ENCODE data around the gene NOTUM. TPM values are rescaled to one million over a fixed set of nuclear protein-coding genes. Genes with fewer than 3 reads are reported as not detected.

The NOTUM gene
- polyA plus RNA-seq, 3 donors = not detected

DNA sequence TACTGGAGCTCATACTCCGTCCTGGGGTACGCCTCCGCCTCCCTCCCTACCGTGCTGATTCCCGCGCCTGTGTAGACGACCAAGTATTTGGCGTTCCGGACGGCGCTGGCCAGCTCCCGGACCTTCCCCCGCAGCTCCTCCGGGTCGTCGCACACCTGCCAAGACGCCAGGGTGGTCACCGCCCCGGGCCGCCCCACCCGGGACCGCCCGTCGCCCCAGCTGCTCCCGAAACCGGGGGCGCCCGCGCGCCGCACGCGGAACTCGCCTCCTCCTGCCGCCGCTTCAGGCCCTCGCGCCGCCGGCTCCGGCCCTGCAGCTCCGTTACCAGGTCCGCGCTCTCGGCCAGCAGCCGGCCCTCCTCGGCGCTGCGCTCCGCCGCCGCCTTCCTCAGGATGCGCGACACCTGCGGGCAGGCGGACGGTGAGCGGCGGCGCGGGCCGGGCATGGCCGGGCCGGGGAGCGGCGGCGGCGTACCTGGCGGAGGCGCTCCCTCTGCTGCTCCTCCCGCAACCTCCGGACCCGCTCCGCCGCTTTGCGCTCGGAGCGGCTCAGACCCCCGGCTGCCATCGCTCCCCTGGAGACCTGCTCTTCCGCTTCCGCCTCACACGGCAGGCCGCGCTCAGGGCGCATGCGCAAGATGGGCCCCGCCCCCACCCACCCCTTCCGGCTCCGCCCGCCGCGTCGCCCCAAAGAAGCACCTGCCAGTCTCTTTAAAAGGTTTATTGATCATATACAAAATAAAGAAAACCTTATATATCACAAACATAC lies 43.2 kb downstream of the NOTUM start, which contains the start of gene SIRT7:
TSS of gene SIRT7 (minus strand) at position 612 of the 768 bp plus-strand sequence. CDS start at position 567, 45 bp downstream.
- H3K9ac ChIP-seq (ENCODE audit: insufficient read depth, low read length, poor library complexity, severe bottlenecking) = peak within 1 kb of the TSS; percentile 92

More for the DNA sequence above, 43.2 kb downstream of the NOTUM start, which contains the start of gene SIRT7:
- 0% methylated on average over 85 of the region's 94 CpGs for WGBS (ENCODE audit: insufficient coverage)
- Mint-ChIP-seq H3K4me3 (peak within 1 kb of the TSS; percentile 82 to 93), H3K27ac (peak within 1 kb of the TSS; percentile 73 to 93 (median 90)), H3K36me3 (peaks cover 53 to 73% of the 10 kb centered on the region in 2 donors), H3K27me3 (ENCODE audit: low read depth in 3 of 3) (no peaks in the 10 kb centered on the region), H3K4me1 (peaks cover 68% of the 10 kb centered on the region), H3K9me3 (peaks cover 0 to 10% (median 4%) of the 10 kb centered on the region in 7 donors)
- Histone ChIP-seq H3K4me1 (ENCODE audit: control insufficient read depth in 1 of 2, insufficient read depth in 2 of 2, low read length in 2 of 2) (peaks cover 65 to 72% of the 10 kb centered on the region in 2 donors), H3K4me3 (replicated peaks in 1 of 3; ENCODE audit: low read depth in 2 of 3, low read length in 3 of 3) (peak within 1 kb of the TSS; percentile 65 to 93 (median 75)), H3K27me3 (ENCODE audit: control insufficient read depth in 2 of 2, insufficient read depth in 2 of 2, low read length in 2 of 2) (no peaks in the 10 kb centered on the region), H3K4me2 (replicated peaks; ENCODE audit: extremely low read depth, low read length, poor library complexity, severe bottlenecking) (peak within 1 kb of the TSS; percentile 96), H3K36me3 (replicated peaks in 1 of 2; ENCODE audit: control insufficient read depth in 1 of 2, insufficient read depth in 2 of 2, low read length in 2 of 2) (peaks cover 46 to 55% of the 10 kb centered on the region in 2 donors), H3K79me2 (ENCODE audit: insufficient read depth, low read length) (peaks cover 89% of the 10 kb centered on the region), H4K20me1 (ENCODE audit: insufficient read depth, low read length) (peaks cover 96% of the 10 kb centered on the region), H3K9me3 (replicated peaks in 1 of 2; ENCODE audit: control insufficient read depth in 1 of 2, insufficient read depth in 1 of 2, low read length in 2 of 2) (peaks cover 0 to 2% of the 10 kb centered on the region in 2 donors), H3K27ac (ENCODE audit: low read depth in 1 of 2, low read length in 2 of 2) (peak within 1 kb of the TSS; percentile 62 to 82), H2AFZ (ENCODE audit: insufficient read depth, low read depth, low read length, poor library complexity, severe bottlenecking) (peak within 1 kb of the TSS; percentile 43)
- peak; percentile 78 to 83 (median 81) for DNase-seq
- TF ChIP-seq, protein P1, sequence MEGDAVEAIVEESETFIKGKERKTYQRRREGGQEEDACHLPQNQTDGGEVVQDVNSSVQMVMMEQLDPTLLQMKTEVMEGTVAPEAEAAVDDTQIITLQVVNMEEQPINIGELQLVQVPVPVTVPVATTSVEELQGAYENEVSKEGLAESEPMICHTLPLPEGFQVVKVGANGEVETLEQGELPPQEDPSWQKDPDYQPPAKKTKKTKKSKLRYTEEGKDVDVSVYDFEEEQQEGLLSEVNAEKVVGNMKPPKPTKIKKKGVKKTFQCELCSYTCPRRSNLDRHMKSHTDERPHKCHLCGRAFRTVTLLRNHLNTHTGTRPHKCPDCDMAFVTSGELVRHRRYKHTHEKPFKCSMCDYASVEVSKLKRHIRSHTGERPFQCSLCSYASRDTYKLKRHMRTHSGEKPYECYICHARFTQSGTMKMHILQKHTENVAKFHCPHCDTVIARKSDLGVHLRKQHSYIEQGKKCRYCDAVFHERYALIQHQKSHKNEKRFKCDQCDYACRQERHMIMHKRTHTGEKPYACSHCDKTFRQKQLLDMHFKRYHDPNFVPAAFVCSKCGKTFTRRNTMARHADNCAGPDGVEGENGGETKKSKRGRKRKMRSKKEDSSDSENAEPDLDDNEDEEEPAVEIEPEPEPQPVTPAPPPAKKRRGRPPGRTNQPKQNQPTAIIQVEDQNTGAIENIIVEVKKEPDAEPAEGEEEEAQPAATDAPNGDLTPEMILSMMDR (IDR thresholded peaks at IDR 0.05) = no peak
- intact Hi-C loops (cut with micrococcal nuclease) = loop anchor here in 1 of 2 donors (10.0 kb wide), 1 partner anchor 53 kb away; the partner anchor contains the start of gene P4HB

Measured in CD14-positive monocyte (primary cell).